ENCODE data around the gene ENTPD8. TPM values are rescaled to one million over a fixed set of nuclear protein-coding genes. Genes with fewer than 3 reads are reported as not detected.

Gene ENTPD8
- total and polyA plus RNA-seq, 10 of the 15 experiments (the other 5 are each of a cell fraction or from before 2014, with no cell fraction given): not detected

GRCh38 chr9:137455359-137455991, 14.3 kb upstream of the ENTPD8 start:
- in situ Hi-C loops (cut with MboI): no loop called here
- Histone ChIP-seq H3K9me3 (replicated peaks; ENCODE audit: control insufficient read depth, insufficient read depth, low read length) (no peaks in the 10 kb centered on the region), H3K4me2 (ENCODE audit: control insufficient read depth, insufficient read depth) (no peak overlapping the region; the same call in 1 of the 2 replicates), H3K4me3 (no peak overlapping the region), H2AFZ (ENCODE audit: control insufficient read depth, low read depth, low read length) (no peak overlapping the region), H3K4me1 (ENCODE audit: control insufficient read depth, insufficient read depth, low read length) (peaks cover 21% of the 10 kb centered on the region), H4K20me1 (ENCODE audit: control insufficient read depth, insufficient read depth) (no peaks in the 10 kb centered on the region), H3K36me3 (ENCODE audit: control insufficient read depth in 2 of 2, insufficient read depth in 2 of 2, low read length in 1 of 2) (no peaks in the 10 kb centered on the region), H3K79me2 (ENCODE audit: control insufficient read depth, insufficient read depth, low read length) (peaks cover 9% of the 10 kb centered on the region), H3K9ac (ENCODE audit: control insufficient read depth, insufficient read depth, low read length) (no peak overlapping the region), H3K27ac (ENCODE audit: control insufficient read depth, insufficient read depth) (no peak overlapping the region), H3K27me3 (replicated peaks in 1 of 2; ENCODE audit: control insufficient read depth in 2 of 2, insufficient read depth in 2 of 2, low read length in 1 of 2) (no peaks in the 10 kb centered on the region)
- DNase-seq (ENCODE audit: low read depth, low spot score): no peak
- TF ChIP-seq POLR2AphosphoS5 (IDR thresholded peaks at IDR 0.05; ENCODE audit: low read length): 0 out of 2 replicates have a peak, but pooled peaks have one; percentile 10
- TF ChIP-seq TCF3 (IDR thresholded peaks at IDR 0.05; ENCODE audit: borderline replicate concordance, insufficient read depth, low read depth, low read length): no peak
- no peak for TF ChIP-seq ZBTB40 (IDR thresholded peaks at IDR 0.05; ENCODE audit: borderline replicate concordance)
- TF ChIP-seq YY1 (IDR thresholded peaks at IDR 0.05; ENCODE audit: low read depth, low read length): no peak
- POLR2A ChIA-PET: no interaction called here
- intact Hi-C loops (cut with micrococcal nuclease; ENCODE audit: unreplicated experiment): no loop called here
- FAIRE-seq: no peak
- SMC1A ChIA-PET (ENCODE audit: uncharacterized antibody, unreplicated experiment): no interaction called here
- RAD21 ChIA-PET (ENCODE audit: unreplicated experiment): no interaction called here
- CTCF ChIA-PET: no interaction called here
- peak; percentile 5; the same call in 2 of the 3 replicates for ATAC-seq
- 21% methylated on average over 14 of the region's 18 CpGs for WGBS (ENCODE audit: insufficient coverage, insufficient replicate concordance, low lambda C conversion rate, missing lambda C conversion rate)
- BruUV-seq (replicated peaks): no TSS peak
